ENCODE data around the gene NFILZ.

The NFILZ gene

GRCh38 chr19:8629996-8630683 is at the start of gene NFILZ:
Gene NFILZ, plus strand, starts transcription at chr19:8630633. Its CDS starts 46,133 bp downstream, at chr19:8676766.
- TF ChIP-seq FOXP2 (optimal IDR thresholded peaks at IDR 0.05; ENCODE audit: control extremely low read depth, extremely low read length, insufficient read depth) = no peak
- no peak for TF ChIP-seq POLR2AphosphoS5 (IDR thresholded peaks at IDR 0.05; ENCODE audit: borderline replicate concordance, low read depth, low read length)
- TF ChIP-seq EZH2 (IDR thresholded peaks at IDR 0.05) = no peak
- H3K36me3 ChIP-seq (ENCODE audit: insufficient read depth, low read length) = no peaks in the 10 kb centered on the region
- H3K27ac ChIP-seq = peak within 1 kb of the TSS; percentile 68
- peak within 1 kb of the TSS; percentile 32 for H3K9ac ChIP-seq (ENCODE audit: insufficient read length)
- no peaks in the 10 kb centered on the region for H3K9me3 ChIP-seq (ENCODE audit: low read depth, low read length)
- no peak within 1 kb of the TSS for H3K4me3 ChIP-seq
- no peak for DNase-seq (ENCODE audit: low read depth, low spot score)

GRCh38 chr19:8580710-8581281 is 49.6 kb upstream of the NFILZ start:
- TF ChIP-seq FOXP2 (optimal IDR thresholded peaks at IDR 0.05; ENCODE audit: control extremely low read depth, extremely low read length, insufficient read depth) = no peak
- TF ChIP-seq EZH2 (IDR thresholded peaks at IDR 0.05) = no peak
- no peak for TF ChIP-seq POLR2AphosphoS5 (IDR thresholded peaks at IDR 0.05; ENCODE audit: borderline replicate concordance, low read depth, low read length)
- H3K4me3 ChIP-seq = peak overlapping the region; percentile 49; the same call in 1 of the 2 replicates
- H3K36me3 ChIP-seq (ENCODE audit: insufficient read depth, low read length) = no peaks in the 10 kb centered on the region
- no peak overlapping the region for H3K27ac ChIP-seq
- DNase-seq (ENCODE audit: low read depth, low spot score) = peak; percentile 44
- H3K9ac ChIP-seq (ENCODE audit: insufficient read length) = no peak overlapping the region
- H3K9me3 ChIP-seq (ENCODE audit: low read depth, low read length) = no peaks in the 10 kb centered on the region

- Histone ChIP-seq H3K27ac (no peak overlapping the region), H3K9ac (ENCODE audit: insufficient read length) (no peak overlapping the region), H3K36me3 (ENCODE audit: insufficient read depth, low read length) (no peaks in the 10 kb centered on the region), H3K4me3 (no peak overlapping the region), H3K9me3 (ENCODE audit: low read depth, low read length) (no peaks in the 10 kb centered on the region)
- no peak for DNase-seq (ENCODE audit: low read depth, low spot score)
- no peak for TF ChIP-seq POLR2AphosphoS5 (IDR thresholded peaks at IDR 0.05; ENCODE audit: borderline replicate concordance, low read depth, low read length)
- no peak for TF ChIP-seq FOXP2 (optimal IDR thresholded peaks at IDR 0.05; ENCODE audit: control extremely low read depth, extremely low read length, insufficient read depth)
- no peak for TF ChIP-seq EZH2 (IDR thresholded peaks at IDR 0.05)
Measured at GRCh38 chr19:8584965-8585893, 45.2 kb upstream of the NFILZ start.

- no peak overlapping the region for H3K9ac ChIP-seq (ENCODE audit: insufficient read length)
- H3K36me3 ChIP-seq (ENCODE audit: insufficient read depth, low read length) = no peaks in the 10 kb centered on the region
- H3K4me3 ChIP-seq = no peak overlapping the region
- no peak for DNase-seq (ENCODE audit: low read depth, low spot score)
- TF ChIP-seq FOXP2 (optimal IDR thresholded peaks at IDR 0.05; ENCODE audit: control extremely low read depth, extremely low read length, insufficient read depth) (no peak), POLR2AphosphoS5 (IDR thresholded peaks at IDR 0.05; ENCODE audit: borderline replicate concordance, low read depth, low read length) (no peak), EZH2 (IDR thresholded peaks at IDR 0.05) (no peak)
- H3K27ac ChIP-seq = no peak overlapping the region
- H3K9me3 ChIP-seq (ENCODE audit: low read depth, low read length) = no peaks in the 10 kb centered on the region
Measured at GRCh38 chr19:8585894-8586750, 44.3 kb upstream of the NFILZ start.

- no peak overlapping the region for H3K27ac ChIP-seq
- TF ChIP-seq FOXP2 (optimal IDR thresholded peaks at IDR 0.05; ENCODE audit: control extremely low read depth, extremely low read length, insufficient read depth) (no peak), POLR2AphosphoS5 (IDR thresholded peaks at IDR 0.05; ENCODE audit: borderline replicate concordance, low read depth, low read length) (no peak)
- H3K4me3 ChIP-seq = no peak overlapping the region
- no peak overlapping the region for H3K9ac ChIP-seq (ENCODE audit: insufficient read length)
- DNase-seq (ENCODE audit: low read depth, low spot score) = no peak
- no peaks in the 10 kb centered on the region for H3K9me3 ChIP-seq (ENCODE audit: low read depth, low read length)
- no peaks in the 10 kb centered on the region for H3K36me3 ChIP-seq (ENCODE audit: insufficient read depth, low read length)
Measured at GRCh38 chr19:8589177-8589714, 41.2 kb upstream of the NFILZ start.

GRCh38 chr19:8592231-8593009 is 38.0 kb upstream of the NFILZ start:
- Histone ChIP-seq H3K36me3 (ENCODE audit: insufficient read depth, low read length) (peaks cover 6% of the 10 kb centered on the region; the same call in 1 of the 2 replicates), H3K9me3 (ENCODE audit: low read depth, low read length) (no peaks in the 10 kb centered on the region), H3K4me3 (peak overlapping the region; percentile 73), H3K9ac (ENCODE audit: insufficient read length) (no peak overlapping the region), H3K27ac (no peak overlapping the region)
- TF ChIP-seq FOXP2 (optimal IDR thresholded peaks at IDR 0.05; ENCODE audit: control extremely low read depth, extremely low read length, insufficient read depth) (peak; percentile 79), POLR2AphosphoS5 (IDR thresholded peaks at IDR 0.05; ENCODE audit: borderline replicate concordance, low read depth, low read length) (peak; percentile 82), EZH2 (IDR thresholded peaks at IDR 0.05) (no peak)
- peak; percentile 94 for DNase-seq (ENCODE audit: low read depth, low spot score)

- Histone ChIP-seq H3K9me3 (ENCODE audit: low read depth, low read length) (no peaks in the 10 kb centered on the region), H3K4me3 (no peak overlapping the region), H3K36me3 (ENCODE audit: insufficient read depth, low read length) (peaks cover 6% of the 10 kb centered on the region; the same call in 1 of the 2 replicates), H3K27ac (no peak overlapping the region), H3K9ac (ENCODE audit: insufficient read length) (no peak overlapping the region)
- DNase-seq (ENCODE audit: low read depth, low spot score) = no peak
- no peak for TF ChIP-seq POLR2AphosphoS5 (IDR thresholded peaks at IDR 0.05; ENCODE audit: borderline replicate concordance, low read depth, low read length)
- no peak for TF ChIP-seq EZH2 (IDR thresholded peaks at IDR 0.05)
- no peak for TF ChIP-seq FOXP2 (optimal IDR thresholded peaks at IDR 0.05; ENCODE audit: control extremely low read depth, extremely low read length, insufficient read depth)
Measured at GRCh38 chr19:8593931-8594330, 36.5 kb upstream of the NFILZ start.
